SJCRH30 (cell line): ENCODE results near the gene NR4A3. TPM values are rescaled to one million over a fixed set of nuclear protein-coding genes. Genes with fewer than 3 reads are reported as not detected.

Source experiments
- DNase-seq, 2 experiments: peaks; one replicate each; pipeline ENCODE4 v3.0.0-alpha.2; 2015 to 2020
- H3K27ac ChIP-seq: fragments of 250-450 bp; sonication (Bioruptor Pico); 2 replicates; pipeline ENCODE4 v1.5.1; 2020; ENCODE audit warnings: mild to moderate bottlenecking, moderate library complexity
- H3K27me3 ChIP-seq: fragments of 250-450 bp; sonication (Bioruptor Pico); 2 replicates; pipeline ENCODE4 v1.5.1; 2020; ENCODE audit warnings: mild to moderate bottlenecking, moderate library complexity
- H3K36me3 ChIP-seq: fragments of 250-450 bp; sonication (Bioruptor Pico); 2 replicates; pipeline ENCODE4 v1.5.1; 2020; ENCODE audit warnings: mild to moderate bottlenecking, moderate library complexity
- H3K4me1 ChIP-seq: fragments of 250-450 bp; sonication (Bioruptor Pico); 2 replicates; pipeline ENCODE4 v1.5.1; 2020; ENCODE audit warnings: mild to moderate bottlenecking, moderate library complexity
- H3K4me3 ChIP-seq: fragments of 250-450 bp; sonication (Bioruptor Pico); 2 replicates; pipeline ENCODE4 v1.5.1; 2020; ENCODE audit warnings: mild to moderate bottlenecking, moderate library complexity
- H3K9me3 ChIP-seq: fragments of 250-450 bp; sonication (Bioruptor Pico); replicated peaks from 2 replicates; pipeline ENCODE4 v1.5.1; 2020; ENCODE audit warnings: mild to moderate bottlenecking, moderate library complexity
- total RNA-seq: library from RNA; depleted of rRNA; stranded (reverse); fragments of >200 nt; shearing (Covaris generic); gene quantifications from 2 replicates; pipeline ENCODE4 v1.2.3, GENCODE V29; 2014

NR4A3 gene
- total RNA-seq, 1 experiment from 2014 or later = 0.32 TPM

DNA sequence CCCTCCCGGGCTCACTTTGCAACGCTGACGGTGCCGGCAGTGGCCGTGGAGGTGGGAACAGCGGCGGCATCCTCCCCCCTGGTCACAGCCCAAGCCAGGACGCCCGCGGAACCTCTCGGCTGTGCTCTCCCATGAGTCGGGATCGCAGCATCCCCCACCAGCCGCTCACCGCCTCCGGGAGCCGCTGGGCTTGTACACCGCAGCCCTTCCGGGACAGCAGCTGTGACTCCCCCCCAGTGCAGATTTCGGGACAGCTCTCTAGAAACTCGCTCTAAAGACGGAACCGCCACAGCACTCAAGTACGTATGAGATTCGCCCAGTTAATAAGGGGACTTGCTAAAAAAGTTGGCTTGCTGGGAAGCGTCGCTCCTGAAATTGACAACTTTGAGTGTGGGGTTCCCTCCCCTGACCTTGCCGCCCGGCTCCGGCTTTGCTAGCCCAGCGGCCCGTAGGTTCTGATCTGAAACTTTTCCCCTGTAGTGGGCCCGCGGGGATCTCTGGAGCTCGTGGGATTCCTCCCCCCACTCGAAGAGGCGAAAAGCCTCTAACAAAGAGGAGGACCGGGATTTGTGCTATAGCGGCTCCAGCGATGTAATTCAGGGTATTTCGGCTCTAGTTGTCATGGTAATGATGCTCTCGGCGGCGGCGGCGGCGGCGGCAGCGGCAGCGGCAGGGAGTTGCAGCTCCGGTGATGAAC, 572 bp downstream of the NR4A3 start:
- Histone ChIP-seq H3K4me3 (peak overlapping the region; percentile 86), H3K4me1 (peaks cover 4% of the 10 kb centered on the region; the same call in 1 of the 2 replicates), H3K27me3 (no peaks in the 10 kb centered on the region), H3K27ac (no peak overlapping the region; the same call in 1 of the 2 replicates), H3K9me3 (no peaks in the 10 kb centered on the region), H3K36me3 (no peaks in the 10 kb centered on the region)
- DNase-seq = peak in 1 of 2 experiments; percentile 66

DNA sequence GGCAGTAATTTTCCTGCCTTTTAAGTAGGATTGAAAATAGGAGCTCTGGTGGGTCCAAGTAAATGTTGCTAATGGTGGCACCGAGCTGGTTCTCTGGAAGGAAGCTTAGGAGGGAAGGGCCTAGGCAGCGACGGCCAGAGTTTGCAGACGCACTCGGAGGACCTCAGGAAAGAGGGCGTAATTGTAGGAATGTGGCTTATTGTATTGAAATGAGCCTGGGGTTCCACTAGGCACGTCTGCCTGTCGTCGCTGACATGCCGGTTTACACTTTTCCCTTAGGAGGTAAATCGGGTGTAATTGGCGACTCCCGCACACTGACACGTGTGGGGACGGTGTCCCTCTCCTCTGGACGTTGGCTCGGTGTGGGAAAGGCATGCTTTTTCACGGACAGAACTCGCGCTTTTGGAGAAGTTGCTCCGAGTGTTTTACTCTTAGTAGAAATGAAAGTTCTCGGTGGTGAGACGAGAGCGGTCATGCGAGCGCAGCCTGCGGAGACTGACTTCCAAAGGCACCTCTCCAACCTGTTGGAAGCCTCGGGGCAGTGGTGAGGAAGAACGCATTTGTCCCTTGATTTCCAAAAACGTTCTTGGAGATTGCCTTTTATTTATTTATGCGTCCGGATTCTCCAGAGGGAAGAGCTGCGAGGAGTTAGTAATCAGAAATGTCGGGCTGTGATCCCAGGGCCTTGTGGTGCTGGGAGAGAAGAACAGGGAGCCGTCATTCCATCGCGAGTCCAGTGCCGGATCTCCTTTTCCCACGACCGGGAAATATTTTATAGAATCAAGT, 1.3 kb downstream of the NR4A3 start:
- peak; percentile 41 to 66 for DNase-seq
- Histone ChIP-seq H3K36me3 (no peaks in the 10 kb centered on the region), H3K27ac (no peak overlapping the region), H3K4me1 (peaks cover 4% of the 10 kb centered on the region; the same call in 1 of the 2 replicates), H3K9me3 (no peaks in the 10 kb centered on the region), H3K4me3 (peak overlapping the region; percentile 86), H3K27me3 (no peaks in the 10 kb centered on the region)

DNA sequence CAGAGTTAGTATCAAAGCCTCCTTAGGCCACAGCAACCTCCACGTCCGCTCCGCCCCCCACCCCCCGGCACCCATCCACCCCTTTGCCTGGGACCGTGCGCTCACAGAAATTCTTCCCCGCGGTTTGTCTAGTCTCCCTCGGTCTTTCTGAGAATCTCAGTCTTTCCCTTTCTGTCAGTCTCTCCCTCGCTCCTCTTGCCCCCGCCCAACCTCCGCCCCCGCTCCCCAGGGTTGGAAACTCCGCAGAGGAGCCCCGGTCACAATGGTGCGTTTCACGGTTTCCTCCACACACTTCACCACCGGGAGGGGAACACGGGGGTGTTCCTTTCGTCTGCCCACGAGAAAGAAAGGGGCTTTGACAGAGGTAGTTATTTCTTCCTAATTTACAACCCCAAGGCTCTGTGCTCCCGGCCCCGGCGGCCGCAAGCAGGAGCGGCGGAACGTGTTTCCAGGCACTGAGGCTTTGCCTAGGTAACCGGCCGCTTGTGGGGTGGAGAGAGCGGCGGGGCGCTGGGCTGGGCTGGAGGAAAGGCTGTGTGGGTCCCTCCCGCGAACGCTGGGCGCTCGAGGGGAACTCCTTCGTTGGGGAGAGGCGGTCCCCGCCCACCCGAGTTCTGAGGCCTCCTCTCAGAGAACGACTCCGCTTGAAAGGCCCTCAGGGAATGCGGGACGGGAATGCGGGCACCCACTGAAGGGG, 2.1 kb downstream of the NR4A3 start:
- Histone ChIP-seq H3K27me3 (no peaks in the 10 kb centered on the region), H3K36me3 (no peaks in the 10 kb centered on the region), H3K27ac (no peak overlapping the region), H3K9me3 (no peaks in the 10 kb centered on the region), H3K4me1 (no peaks in the 10 kb centered on the region), H3K4me3 (peak overlapping the region; percentile 86)
- DNase-seq = peak; percentile 32 to 42

DNA sequence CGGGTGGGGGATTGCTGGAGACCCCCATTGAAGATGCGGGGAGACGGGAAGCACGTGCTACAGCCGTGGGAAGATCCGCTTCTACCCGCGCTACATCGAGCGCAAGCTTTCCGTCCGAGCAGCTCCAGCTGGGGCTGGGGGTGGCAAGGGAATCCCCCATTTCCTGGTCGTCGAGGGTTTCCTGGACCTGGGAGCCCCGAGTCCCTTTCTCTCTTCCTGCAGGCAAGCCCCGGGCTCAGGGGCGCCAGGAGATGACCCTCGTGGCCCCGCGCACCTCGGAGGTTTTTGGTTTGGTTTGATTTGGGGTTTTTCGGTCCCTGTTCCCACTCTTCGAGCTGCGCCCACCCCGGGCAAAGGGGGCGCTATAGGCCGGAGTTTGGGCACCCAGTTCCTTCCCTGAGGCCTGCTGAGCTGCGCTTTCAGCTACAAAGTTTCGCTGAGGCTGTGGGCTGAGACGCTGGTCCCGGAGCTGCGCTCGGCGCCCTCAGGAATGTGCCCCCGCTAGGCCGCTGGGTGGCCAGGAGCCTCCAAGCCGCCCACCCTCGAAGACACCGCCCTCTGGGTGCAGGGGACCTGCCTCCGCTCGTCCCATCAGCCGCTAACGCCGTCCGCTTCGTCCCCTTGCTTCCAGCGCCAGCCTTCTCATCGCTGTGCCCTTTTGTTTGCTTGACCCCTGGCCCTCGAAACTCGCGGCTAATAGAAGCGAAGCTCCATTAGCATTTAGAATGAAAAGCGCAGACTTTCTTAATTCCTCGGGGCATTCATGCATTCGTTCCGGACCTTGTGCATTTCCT, 2.9 kb downstream of the NR4A3 start:
- no peaks in the 10 kb centered on the region for H3K9me3 ChIP-seq
- no peaks in the 10 kb centered on the region for H3K27me3 ChIP-seq
- no peak overlapping the region for H3K27ac ChIP-seq
- DNase-seq = peak; percentile 20 to 26
- no peaks in the 10 kb centered on the region for H3K36me3 ChIP-seq
- no peaks in the 10 kb centered on the region for H3K4me1 ChIP-seq
- peak overlapping the region; percentile 86 for H3K4me3 ChIP-seq

DNA sequence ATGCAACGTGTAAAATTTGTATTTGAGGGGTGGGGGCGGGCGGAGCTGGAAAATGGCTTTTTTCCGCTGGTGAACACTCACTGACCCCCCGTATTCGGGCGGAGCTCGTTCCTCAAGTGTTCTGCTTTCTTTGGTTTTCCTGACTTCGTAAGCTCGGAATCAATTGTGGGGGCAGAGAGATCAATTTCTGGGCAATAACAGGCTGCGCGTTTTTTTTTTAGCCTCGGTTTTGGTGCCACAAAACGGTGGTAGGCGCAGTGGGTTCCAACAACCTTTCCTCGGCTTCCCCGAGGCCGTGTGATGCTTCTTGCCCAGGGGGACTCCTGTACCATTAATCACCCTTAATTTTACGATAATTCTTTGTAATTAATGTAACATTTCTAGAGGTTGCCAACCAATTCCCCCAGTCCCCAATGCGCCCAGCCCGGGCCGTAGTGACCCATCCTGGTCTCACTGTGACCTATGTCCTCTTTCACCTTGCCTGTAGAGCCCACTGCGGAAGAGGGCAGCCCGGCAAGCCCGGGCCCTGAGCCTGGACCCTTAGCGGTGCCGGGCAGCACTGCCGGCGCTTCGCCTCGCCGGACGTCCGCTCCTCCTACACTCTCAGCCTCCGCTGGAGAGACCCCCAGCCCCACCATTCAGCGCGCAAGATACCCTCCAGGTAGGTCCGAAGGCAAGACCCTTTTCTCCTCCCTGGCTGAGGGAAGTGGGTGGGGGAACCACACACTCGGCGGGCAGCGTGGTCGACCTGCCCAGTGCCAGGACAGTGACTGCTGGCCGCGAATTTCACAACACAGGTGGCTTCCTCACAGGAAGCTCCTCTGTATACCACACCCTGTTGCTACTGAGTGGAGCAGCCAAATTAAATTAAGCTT, 3.7 kb downstream of the NR4A3 start:
- Histone ChIP-seq H3K4me3 (no peak overlapping the region), H3K9me3 (no peaks in the 10 kb centered on the region), H3K27me3 (no peaks in the 10 kb centered on the region), H3K27ac (no peak overlapping the region), H3K4me1 (no peaks in the 10 kb centered on the region), H3K36me3 (no peaks in the 10 kb centered on the region)
- DNase-seq = no peak

DNA sequence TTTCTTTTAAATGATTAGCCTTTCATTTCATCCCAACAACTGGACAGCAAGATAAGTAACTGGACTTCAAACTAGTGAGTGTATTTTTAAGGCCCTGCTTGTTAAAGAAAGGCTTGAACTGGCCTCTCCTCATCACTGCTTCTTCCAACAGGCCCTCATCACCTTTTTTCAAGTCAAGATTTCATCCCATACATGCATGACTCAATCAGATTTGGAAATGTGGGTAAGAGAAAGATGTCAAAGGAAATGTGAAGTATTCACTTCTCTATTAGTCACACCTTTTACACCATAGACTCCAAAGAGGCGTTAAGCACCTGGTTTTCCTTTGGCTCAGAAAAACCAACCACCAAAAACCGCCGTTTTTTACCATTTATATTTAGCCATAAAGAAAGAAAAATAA, 4.9 kb downstream of the NR4A3 start:
- Histone ChIP-seq H3K27ac (no peak overlapping the region), H3K27me3 (no peaks in the 10 kb centered on the region)

DNA sequence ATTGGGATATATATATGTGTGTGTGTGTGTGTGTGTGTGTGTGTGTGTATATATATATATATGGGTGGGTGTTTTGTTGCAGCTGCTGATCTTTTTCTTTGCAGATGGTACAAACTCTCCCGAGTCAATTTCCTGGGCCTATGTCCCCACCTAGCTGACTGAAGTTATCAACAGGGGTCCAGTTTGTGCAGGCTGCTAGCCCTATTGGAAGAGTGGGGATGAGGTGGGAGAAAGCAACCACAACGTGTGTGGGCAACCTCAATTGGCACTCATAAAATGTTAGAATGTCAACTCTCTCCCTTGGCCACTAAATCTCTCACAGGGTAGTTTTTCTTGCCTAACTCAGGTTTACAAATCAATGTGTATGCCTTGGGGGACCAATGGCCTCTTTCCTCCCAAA, 5.6 kb downstream of the NR4A3 start:
- Histone ChIP-seq H3K9me3 (no peaks in the 10 kb centered on the region), H3K27ac (no peak overlapping the region), H3K4me1 (no peaks in the 10 kb centered on the region), H3K36me3 (no peaks in the 10 kb centered on the region), H3K27me3 (no peaks in the 10 kb centered on the region), H3K4me3 (no peak overlapping the region)
- no peak for DNase-seq

More for the DNA sequence above, 4.9 kb downstream of the NR4A3 start:
- no peak for DNase-seq
- H3K9me3 ChIP-seq = no peaks in the 10 kb centered on the region
- no peaks in the 10 kb centered on the region for H3K4me1 ChIP-seq
- H3K36me3 ChIP-seq = no peaks in the 10 kb centered on the region
- no peak overlapping the region for H3K4me3 ChIP-seq

DNA sequence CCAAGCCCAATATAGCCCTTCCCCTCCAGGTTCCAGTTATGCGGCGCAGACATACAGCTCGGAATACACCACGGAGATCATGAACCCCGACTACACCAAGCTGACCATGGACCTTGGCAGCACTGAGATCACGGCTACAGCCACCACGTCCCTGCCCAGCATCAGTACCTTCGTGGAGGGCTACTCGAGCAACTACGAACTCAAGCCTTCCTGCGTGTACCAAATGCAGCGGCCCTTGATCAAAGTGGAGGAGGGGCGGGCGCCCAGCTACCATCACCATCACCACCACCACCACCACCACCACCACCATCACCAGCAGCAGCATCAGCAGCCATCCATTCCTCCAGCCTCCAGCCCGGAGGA, 6.3 kb downstream of the NR4A3 start:
- no peak for DNase-seq
- no peak overlapping the region for H3K27ac ChIP-seq
- no peaks in the 10 kb centered on the region for H3K27me3 ChIP-seq
- H3K4me1 ChIP-seq = no peaks in the 10 kb centered on the region
- no peaks in the 10 kb centered on the region for H3K36me3 ChIP-seq
- no peak overlapping the region for H3K4me3 ChIP-seq
- no peaks in the 10 kb centered on the region for H3K9me3 ChIP-seq

DNA sequence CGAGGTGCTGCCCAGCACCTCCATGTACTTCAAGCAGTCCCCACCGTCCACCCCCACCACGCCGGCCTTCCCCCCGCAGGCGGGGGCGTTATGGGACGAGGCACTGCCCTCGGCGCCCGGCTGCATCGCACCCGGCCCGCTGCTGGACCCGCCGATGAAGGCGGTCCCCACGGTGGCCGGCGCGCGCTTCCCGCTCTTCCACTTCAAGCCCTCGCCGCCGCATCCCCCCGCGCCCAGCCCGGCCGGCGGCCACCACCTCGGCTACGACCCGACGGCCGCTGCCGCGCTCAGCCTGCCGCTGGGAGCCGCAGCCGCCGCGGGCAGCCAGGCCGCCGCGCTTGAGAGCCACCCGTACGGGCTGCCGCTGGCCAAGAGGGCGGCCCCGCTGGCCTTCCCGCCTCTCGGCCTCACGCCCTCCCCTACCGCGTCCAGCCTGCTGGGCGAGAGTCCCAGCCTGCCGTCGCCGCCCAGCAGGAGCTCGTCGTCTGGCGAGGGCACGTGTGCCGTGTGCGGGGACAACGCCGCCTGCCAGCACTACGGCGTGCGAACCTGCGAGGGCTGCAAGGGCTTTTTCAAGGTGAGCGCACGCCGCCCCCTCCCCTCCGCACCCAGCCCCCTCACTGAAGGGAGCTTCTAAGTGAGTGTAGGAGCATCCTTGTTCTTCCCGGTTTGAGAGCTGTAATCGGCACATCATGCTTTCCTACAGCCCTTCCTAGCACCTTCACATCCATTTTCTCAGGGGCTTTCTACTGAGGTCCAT, 6.9 kb downstream of the NR4A3 start:
- Histone ChIP-seq H3K9me3 (no peaks in the 10 kb centered on the region), H3K27ac (no peak overlapping the region), H3K27me3 (no peaks in the 10 kb centered on the region), H3K4me3 (no peak overlapping the region), H3K36me3 (no peaks in the 10 kb centered on the region), H3K4me1 (no peaks in the 10 kb centered on the region)
- DNase-seq = no peak

DNA sequence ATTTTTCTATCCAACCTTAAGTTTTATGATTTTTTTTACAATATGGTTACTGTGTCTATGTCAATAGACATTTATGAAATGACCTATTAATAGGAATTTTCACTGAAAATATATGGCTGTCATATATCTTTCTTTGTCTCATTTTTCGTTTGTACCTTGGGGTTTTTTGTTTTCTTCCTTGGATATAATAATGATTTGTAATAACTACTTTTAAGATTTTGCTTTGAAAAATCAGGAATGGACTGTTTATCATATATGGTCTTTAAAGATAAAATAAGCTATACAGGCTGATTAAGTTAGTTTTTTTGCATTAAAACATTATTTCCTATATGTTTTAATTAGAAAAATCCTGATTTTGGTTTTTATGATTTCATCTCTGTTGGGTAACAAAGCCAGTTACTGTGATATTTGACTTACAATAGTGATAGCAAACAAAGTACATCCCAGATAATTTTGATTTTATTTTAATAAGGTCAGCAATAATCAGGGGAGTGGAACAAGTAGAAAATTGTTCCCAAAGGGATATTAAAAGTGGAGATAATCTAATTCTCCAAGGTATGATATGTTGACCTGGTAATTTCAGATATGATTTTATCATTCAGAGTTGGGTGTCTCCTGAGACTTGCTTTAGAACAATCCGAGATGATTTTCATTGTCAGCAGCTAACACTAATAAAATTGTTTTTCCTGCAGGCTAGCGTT, 10.3 kb downstream of the NR4A3 start:
- no peak overlapping the region for H3K27ac ChIP-seq
- no peaks in the 10 kb centered on the region for H3K36me3 ChIP-seq
- H3K4me3 ChIP-seq = no peak overlapping the region
- H3K9me3 ChIP-seq = no peaks in the 10 kb centered on the region
- no peak for DNase-seq
- H3K4me1 ChIP-seq = no peaks in the 10 kb centered on the region
- H3K27me3 ChIP-seq = no peaks in the 10 kb centered on the region

DNA sequence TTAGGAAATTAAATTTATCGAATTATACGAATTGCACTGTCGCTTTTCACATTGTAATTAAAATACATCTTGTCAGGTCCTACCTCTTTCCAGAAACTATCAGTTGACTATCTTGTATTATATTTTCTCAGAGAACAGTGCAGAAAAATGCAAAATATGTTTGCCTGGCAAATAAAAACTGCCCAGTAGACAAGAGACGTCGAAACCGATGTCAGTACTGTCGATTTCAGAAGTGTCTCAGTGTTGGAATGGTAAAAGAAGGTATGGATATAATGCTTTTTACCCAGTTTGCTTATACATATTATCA, 10.8 kb downstream of the NR4A3 start:
- Histone ChIP-seq H3K4me1 (no peaks in the 10 kb centered on the region), H3K36me3 (no peaks in the 10 kb centered on the region), H3K4me3 (no peak overlapping the region), H3K9me3 (no peaks in the 10 kb centered on the region), H3K27me3 (no peaks in the 10 kb centered on the region), H3K27ac (no peak overlapping the region)
- DNase-seq = no peak

DNA sequence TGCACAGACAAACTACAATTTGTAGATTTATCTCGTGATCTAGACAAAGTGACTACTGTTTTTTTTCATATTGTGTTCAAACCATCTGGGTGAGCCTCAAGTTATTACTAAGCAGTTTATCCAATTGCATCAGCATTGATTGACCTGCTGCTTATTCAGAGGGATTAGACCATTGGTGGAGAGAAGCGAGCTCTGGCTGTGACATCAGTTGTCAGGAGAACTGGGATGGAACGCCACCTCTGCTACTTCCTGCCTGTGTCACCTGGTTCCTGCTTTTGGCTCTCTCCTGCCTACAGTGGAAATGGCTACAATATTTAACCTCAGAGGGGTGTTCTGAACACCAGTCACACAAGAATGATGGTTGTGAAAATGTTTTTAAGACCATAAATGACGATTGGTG, 12.1 kb downstream of the NR4A3 start:
- DNase-seq = no peak
- no peak overlapping the region for H3K4me3 ChIP-seq
- no peaks in the 10 kb centered on the region for H3K27me3 ChIP-seq
- no peaks in the 10 kb centered on the region for H3K9me3 ChIP-seq
- H3K27ac ChIP-seq = no peak overlapping the region
- no peaks in the 10 kb centered on the region for H3K36me3 ChIP-seq
- H3K4me1 ChIP-seq = no peaks in the 10 kb centered on the region

DNA sequence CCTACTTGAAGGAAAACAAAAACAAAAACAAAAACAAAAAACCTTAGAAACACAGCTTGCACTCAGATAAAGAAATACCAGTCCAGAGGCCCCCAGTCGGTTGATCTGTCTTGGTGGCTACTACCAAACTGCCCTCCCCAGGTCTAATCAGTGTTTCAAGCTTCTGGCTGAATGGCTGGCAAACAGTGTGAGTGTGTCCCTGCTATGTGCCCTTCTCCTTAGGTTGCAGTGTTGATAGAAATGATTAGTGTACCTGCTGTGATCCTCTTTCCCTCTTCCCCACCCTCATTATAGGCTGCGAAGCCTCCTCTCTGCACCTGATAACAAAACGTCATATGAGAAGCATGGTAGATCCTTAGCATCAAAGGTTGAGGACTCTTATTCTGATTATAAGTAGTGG, 12.8 kb downstream of the NR4A3 start:
- no peaks in the 10 kb centered on the region for H3K4me1 ChIP-seq
- no peaks in the 10 kb centered on the region for H3K9me3 ChIP-seq
- no peak overlapping the region for H3K4me3 ChIP-seq
- H3K27ac ChIP-seq = no peak overlapping the region
- DNase-seq = no peak
- no peaks in the 10 kb centered on the region for H3K27me3 ChIP-seq
- no peaks in the 10 kb centered on the region for H3K36me3 ChIP-seq
